CD14-positive monocyte (primary cell): ENCODE results near the gene STARD10. TPM values are rescaled to one million over a fixed set of nuclear protein-coding genes. Genes with fewer than 3 reads are reported as not detected.

ENCODE experiments used
- DNase-seq, 3 donors: peaks; one replicate each; pipeline ENCODE4 v3.0.0-alpha.2; 2011 to 2022
- H2AFZ ChIP-seq: 2 replicates; pipeline ENCODE4 v1.6.0; 2012; ENCODE audit warnings: mild to moderate bottlenecking, low read depth, low read length, inconsistent platforms; ENCODE audit not compliant: insufficient read depth, poor library complexity, severe bottlenecking
- H3K27ac ChIP-seq, 2 donors: 1 replicate in 1 of 2; 2 replicates in 1 of 2; pipeline ENCODE4 v1.5.1; 2012 to 2013; ENCODE audit warnings: low read length in 2 of 2, control low read depth in 1 of 2, inconsistent platforms in 1 of 2, low read depth in 1 of 2, mild to moderate bottlenecking in 1 of 2
- H3K27me3 ChIP-seq, 2 donors: one replicate each; pipeline versions ENCODE4 v1.6.0 to v1.6.1; 2011 to 2013; ENCODE audit warnings: low read length in 2 of 2; ENCODE audit not compliant: control insufficient read depth in 2 of 2, insufficient read depth in 2 of 2
- H3K36me3 ChIP-seq, 2 donors: replicated peaks in 1 of 2; 1 replicate in 1 of 2; 2 replicates in 1 of 2; pipeline versions ENCODE4 v1.5.1 to v1.6.1; 2012 to 2013; ENCODE audit warnings: low read length in 2 of 2, control low read depth in 1 of 2, inconsistent platforms in 1 of 2, mild to moderate bottlenecking in 1 of 2; ENCODE audit not compliant: insufficient read depth in 2 of 2, control insufficient read depth in 1 of 2
- H3K4me1 ChIP-seq, 2 donors: 1 replicate in 1 of 2; 2 replicates in 1 of 2; pipeline versions ENCODE4 v1.5.1 to v1.6.1; 2012 to 2013; ENCODE audit warnings: low read length in 2 of 2, control low read depth in 1 of 2, inconsistent platforms in 1 of 2, mild to moderate bottlenecking in 1 of 2, moderate library complexity in 1 of 2; ENCODE audit not compliant: insufficient read depth in 2 of 2, control insufficient read depth in 1 of 2
- H3K4me2 ChIP-seq: replicated peaks from 2 replicates; pipeline ENCODE3; 2012; ENCODE audit warnings: low read length, moderate library complexity, mild to moderate bottlenecking; ENCODE audit not compliant: poor library complexity, severe bottlenecking; ENCODE audit errors: extremely low read depth
- H3K4me3 ChIP-seq, 3 experiments: fragments of 200-600 bp in 1 of 3; sonication (generic) in 1 of 3; replicated peaks in 1 of 3; 1 replicate in 2 of 3; 2 replicates in 1 of 3; pipeline ENCODE4 v1.5.1; 2011 to 2013; ENCODE audit warnings: low read length in 3 of 3, mild to moderate bottlenecking in 3 of 3, control low read depth in 2 of 3, low read depth in 2 of 3, inconsistent platforms in 1 of 3, moderate library complexity in 1 of 3
- H3K79me2 ChIP-seq: 2 replicates; pipeline ENCODE4 v1.6.0; 2012; ENCODE audit warnings: mild to moderate bottlenecking, control low read depth, inconsistent platforms, low read length, moderate library complexity; ENCODE audit not compliant: insufficient read depth
- H3K9ac ChIP-seq: 2 replicates; pipeline ENCODE4 v1.6.0; 2017; ENCODE audit warnings: low read length, mild to moderate bottlenecking; ENCODE audit not compliant: insufficient read depth, poor library complexity, severe bottlenecking
- H3K9me3 ChIP-seq, 2 donors: replicated peaks in 1 of 2; 1 replicate in 1 of 2; 2 replicates in 1 of 2; pipeline versions ENCODE4 v1.5.1 to v1.6.1; 2012 to 2013; ENCODE audit warnings: low read length in 2 of 2, control low read depth in 1 of 2; ENCODE audit not compliant: control insufficient read depth in 1 of 2, insufficient read depth in 1 of 2
- H4K20me1 ChIP-seq: 2 replicates; pipeline ENCODE4 v1.6.0; 2012; ENCODE audit warnings: mild to moderate bottlenecking, low read length, control low read depth, moderate library complexity; ENCODE audit not compliant: insufficient read depth
- H3K27ac Mint-ChIP-seq, 7 donors: one replicate each; pipeline ENCODE4 v1.8.0; 2020; ENCODE audit warnings: mild to moderate bottlenecking in 7 of 7, mixed read lengths in 7 of 7, moderate library complexity in 6 of 7, inconsistent platforms in 2 of 7
- H3K27me3 Mint-ChIP-seq, 3 donors: one replicate each; pipeline ENCODE4 v1.8.0; 2021 to 2022; ENCODE audit warnings: low read depth in 3 of 3, mild to moderate bottlenecking in 3 of 3, mixed read lengths in 3 of 3, moderate library complexity in 3 of 3, inconsistent platforms in 1 of 3
- H3K36me3 Mint-ChIP-seq, 2 donors: one replicate each; pipeline ENCODE4 v1.8.0; 2020; ENCODE audit warnings: mixed read lengths in 2 of 2, inconsistent platforms in 1 of 2, mild to moderate bottlenecking in 1 of 2
- H3K4me1 Mint-ChIP-seq: one replicate; pipeline ENCODE4 v1.8.0; 2020; ENCODE audit warnings: mild to moderate bottlenecking, mixed read lengths
- H3K4me3 Mint-ChIP-seq, 2 donors: one replicate each; pipeline ENCODE4 v1.8.0; 2020; ENCODE audit warnings: mild to moderate bottlenecking in 2 of 2, mixed read lengths in 2 of 2, moderate library complexity in 1 of 2
- H3K9me3 Mint-ChIP-seq, 7 donors: one replicate each; pipeline ENCODE4 v1.8.0; 2020 to 2022; ENCODE audit warnings: mixed read lengths in 7 of 7, mild to moderate bottlenecking in 6 of 7, moderate library complexity in 6 of 7, inconsistent platforms in 2 of 7
- CTCF ChIP-seq: fragments of 200-600 bp; IDR thresholded peaks from one replicate; pipeline ENCODE4 v1.8.0; 2022; ENCODE audit warnings: antibody characterized with exemption, mild to moderate bottlenecking
- WGBS: methylation state at CpG from one replicate; pipeline ENCODE4 v1.1.5; 2013; ENCODE audit warnings: missing lambda C conversion rate; ENCODE audit not compliant: insufficient coverage; 5-methylcytosine and 5-hydroxymethylcytosine counted together
- intact Hi-C, 2 donors: fragments of 100-400 bp; cut with micrococcal nuclease; formaldehyde crosslinking; loops; one replicate each; pipeline versions ENCODE4 v1.15.0 to v1.15.1; 2023
- polyA plus RNA-seq, 3 donors: library from polyadenylated mRNA; depleted of rRNA in 1 of 3; unstranded in 2 of 3; stranded (reverse) in 1 of 3; fragments of 300-500 nt in 2 of 3; fragments of >200 nt in 1 of 3; fragmentation: Illumina TruSeq in 2 of 3; gene quantifications; 1 replicate in 2 of 3; 2 replicates in 1 of 3; pipeline ENCODE4 v1.2.3, GENCODE V29; 2012 to 2021

STARD10 gene
- polyA plus RNA-seq, 3 donors = 13.6 to 18.7 (median 15.4) TPM

- Mint-ChIP-seq H3K36me3 (peaks cover 5 to 17% of the 10 kb centered on the region in 2 donors), H3K4me1 (peaks cover 38% of the 10 kb centered on the region), H3K27ac (peak overlapping the region in 4 of 7 donors; percentile 2 to 59 (median 20)), H3K9me3 (no peaks in the 10 kb centered on the region), H3K27me3 (peaks cover 9 to 12% (median 10%) of the 10 kb centered on the region in 3 donors), H3K4me3 (no peak overlapping the region)
- Histone ChIP-seq H3K4me2 (no peak overlapping the region), H3K27ac (no peak overlapping the region), H3K79me2 (no peaks in the 10 kb centered on the region), H3K4me1 (peaks cover 17 to 35% of the 10 kb centered on the region in 2 donors), H3K9me3 (no peaks in the 10 kb centered on the region), H2AFZ (no peak overlapping the region), H3K9ac (no peak overlapping the region), H3K36me3 (no peaks in the 10 kb centered on the region), H3K4me3 (no peak overlapping the region), H3K27me3 (no peaks in the 10 kb centered on the region), H4K20me1 (no peaks in the 10 kb centered on the region)
- intact Hi-C loops = no loop called here
- TF ChIP-seq CTCF = no peak
- 79% methylated on average over 3 of the region's 5 CpGs for WGBS
- DNase-seq = peak in 1 of 3 donors; percentile 72
Measured at GRCh38 chr11:72762641-72763304, 31.1 kb downstream of the STARD10 start.

GRCh38 chr11:72760539-72761405 lies 33.1 kb downstream of the STARD10 start:
- Histone ChIP-seq H3K9ac (no peak overlapping the region), H3K79me2 (no peaks in the 10 kb centered on the region), H3K9me3 (no peaks in the 10 kb centered on the region), H3K27me3 (no peaks in the 10 kb centered on the region), H3K4me3 (no peak overlapping the region), H3K27ac (no peak overlapping the region), H3K36me3 (no peaks in the 10 kb centered on the region), H3K4me2 (no peak overlapping the region), H4K20me1 (no peaks in the 10 kb centered on the region), H2AFZ (no peak overlapping the region), H3K4me1 (peaks cover 17 to 35% of the 10 kb centered on the region in 2 donors)
- intact Hi-C loops = no loop called here
- H3K27me3 Mint-ChIP-seq = peaks cover 5 to 12% (median 11%) of the 10 kb centered on the region in 3 donors
- peak in 1 of 3 donors; percentile 54 for DNase-seq
- peak overlapping the region in 5 of 7 donors; percentile 37 to 79 (median 46) for H3K27ac Mint-ChIP-seq
- H3K9me3 Mint-ChIP-seq = peaks cover 0 to 1% (median 0%) of the 10 kb centered on the region in 7 donors
- peaks cover 15 to 30% of the 10 kb centered on the region in 2 donors for H3K36me3 Mint-ChIP-seq
- 67% methylated on average over 2 of the region's 8 CpGs for WGBS
- TF ChIP-seq CTCF = no peak
- peaks cover 47% of the 10 kb centered on the region for H3K4me1 Mint-ChIP-seq
- no peak overlapping the region for H3K4me3 Mint-ChIP-seq
